Measurements from ENCODE around the gene BABAM2. TPM values are rescaled to one million over a fixed set of nuclear protein-coding genes. Genes with fewer than 3 reads are reported as not detected.

BABAM2 gene
- total RNA-seq, 3 donors from 2014 or later: 34.8 to 42.4 (median 41.3) TPM

GRCh38 chr2:28217042-28217740 is 326.7 kb downstream of the BABAM2 start:
- Histone ChIP-seq H3K9me3 (no peaks in the 10 kb centered on the region), H3K36me3 (ENCODE audit: low read depth) (no peaks in the 10 kb centered on the region), H3K4me1 (ENCODE audit: low read depth) (peaks cover 3% of the 10 kb centered on the region), H3K4me3 (no peak overlapping the region)
- DNase-seq (no peak), ATAC-seq (no peak)
- intact Hi-C loops (cut with DNase I, micrococcal nuclease): no loop called here
- no peak for TF ChIP-seq CTCF (IDR thresholded peaks at IDR 0.05)

DNA sequence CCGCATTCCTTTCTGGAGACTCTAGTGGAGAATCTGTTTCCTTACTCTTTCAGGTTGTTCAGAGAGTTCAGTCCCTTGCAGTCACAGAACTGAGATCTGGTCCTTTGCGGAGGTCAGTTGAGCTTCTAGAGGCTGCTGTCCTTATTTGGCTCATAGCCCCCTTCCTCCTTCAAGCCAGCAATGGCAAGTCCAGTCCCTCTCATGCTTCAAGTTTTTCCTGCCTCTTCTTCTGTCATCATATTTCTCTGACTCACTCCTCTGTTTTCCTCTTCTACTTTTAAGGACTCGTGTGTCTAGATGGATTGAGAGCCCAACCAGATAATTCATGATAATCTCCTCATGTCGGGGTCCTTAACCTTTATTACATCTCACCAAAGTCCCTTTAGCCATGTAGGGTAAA is 328.6 kb downstream of the BABAM2 start:
- no peaks in the 10 kb centered on the region for H3K9me3 ChIP-seq
- intact Hi-C loops (cut with DNase I, micrococcal nuclease): no loop called here
- no peak overlapping the region for H3K4me3 ChIP-seq
- H3K36me3 ChIP-seq (ENCODE audit: low read depth): no peaks in the 10 kb centered on the region
- no peaks in the 10 kb centered on the region for H3K4me1 ChIP-seq (ENCODE audit: low read depth)
- ATAC-seq: no peak
- no peak for DNase-seq
- TF ChIP-seq CTCF (IDR thresholded peaks at IDR 0.05): no peak

DNA sequence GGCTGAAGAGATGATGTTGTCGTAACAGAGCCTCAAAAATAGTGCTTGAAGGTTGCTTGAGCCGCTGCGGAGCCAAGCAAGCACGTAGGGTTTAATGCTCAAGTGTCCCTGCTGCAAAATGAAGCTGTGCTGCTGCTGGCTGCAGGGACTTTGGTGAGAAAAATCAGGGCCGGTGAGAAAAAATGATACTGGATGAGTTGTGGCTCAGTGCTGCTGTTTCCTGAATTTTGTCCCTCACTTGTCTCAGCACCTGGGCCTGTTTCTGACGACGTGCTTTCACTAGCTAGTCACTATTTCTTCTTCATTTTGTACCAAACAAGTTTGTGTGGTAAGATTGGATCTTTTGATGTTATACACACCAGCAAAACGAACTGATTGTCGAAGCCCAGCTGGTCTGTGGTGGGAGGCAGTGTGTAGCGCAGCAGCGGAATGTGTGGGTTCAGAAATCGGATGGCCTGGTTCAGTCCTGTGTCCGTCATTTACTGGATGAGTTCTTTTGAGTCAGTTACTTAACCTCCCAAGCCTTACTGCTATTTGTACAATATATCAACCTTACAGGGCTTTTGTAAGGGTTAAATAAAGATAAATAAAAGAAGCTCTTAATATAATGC is 329.3 kb downstream of the BABAM2 start:
- TF ChIP-seq CTCF (IDR thresholded peaks at IDR 0.05): no peak
- no peaks in the 10 kb centered on the region for H3K36me3 ChIP-seq (ENCODE audit: low read depth)
- no peak overlapping the region for H3K4me3 ChIP-seq
- DNase-seq: no peak
- no peaks in the 10 kb centered on the region for H3K9me3 ChIP-seq
- intact Hi-C loops (cut with DNase I, micrococcal nuclease): no loop called here
- H3K4me1 ChIP-seq (ENCODE audit: low read depth): no peaks in the 10 kb centered on the region
- ATAC-seq: no peak

DNA sequence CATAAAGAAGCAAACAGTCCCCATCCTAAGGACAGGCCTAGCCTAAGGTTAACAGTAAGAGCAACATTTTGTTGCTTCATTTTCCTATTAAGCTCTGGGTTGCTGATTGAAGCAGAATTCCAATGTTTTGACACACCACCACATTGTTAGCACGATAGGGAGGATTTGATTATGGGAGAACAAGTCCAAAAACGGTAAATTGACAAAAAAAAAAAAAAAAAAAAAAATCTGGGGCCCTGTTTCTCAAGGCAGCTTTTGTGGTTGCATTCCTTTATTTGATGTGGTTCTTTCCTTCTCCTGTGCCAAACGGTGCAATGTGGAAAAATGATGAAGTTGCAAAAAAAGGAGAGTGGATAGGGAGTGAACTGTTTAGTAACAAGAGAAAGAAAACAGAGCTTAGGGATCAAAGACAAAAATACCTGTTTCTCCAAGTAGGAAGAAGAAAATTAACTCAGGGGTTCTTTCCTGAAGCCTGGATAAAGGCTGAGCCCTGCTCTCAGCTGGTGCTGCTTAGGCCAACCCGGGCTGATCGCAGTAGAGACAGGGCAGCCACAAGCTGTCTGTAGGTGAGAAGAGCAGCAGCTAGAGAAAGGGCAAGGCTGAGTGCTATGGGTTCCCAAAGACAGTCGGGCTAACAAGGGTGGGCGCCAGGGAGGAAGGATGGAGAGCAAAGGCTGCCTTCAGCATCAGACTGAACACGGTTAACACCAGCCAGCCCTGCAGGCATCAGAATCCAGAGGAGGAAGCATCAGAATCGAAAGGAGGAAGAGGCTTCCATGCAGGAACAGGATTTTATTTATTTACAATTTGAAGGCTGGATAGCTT is 334.3 kb downstream of the BABAM2 start:
- H3K4me3 ChIP-seq: no peak overlapping the region
- ATAC-seq: peak; percentile 92
- peak in 1 of 3 donors; percentile 51 for DNase-seq

More for the DNA sequence above, 334.3 kb downstream of the BABAM2 start:
- intact Hi-C loops (cut with DNase I, micrococcal nuclease): no loop called here
- TF ChIP-seq CTCF (IDR thresholded peaks at IDR 0.05): no peak
- H3K4me1 ChIP-seq (ENCODE audit: low read depth): peaks cover 19% of the 10 kb centered on the region
- H3K9me3 ChIP-seq: no peaks in the 10 kb centered on the region
- H3K36me3 ChIP-seq (ENCODE audit: low read depth): no peaks in the 10 kb centered on the region

Measured in mucosa of descending colon (tissue), 3 donors.